TTC549 (cell line): ENCODE data around the gene P2RX3.
"Not testable (repeated sequence)": the region's sequence is repeated elsewhere in the genome, so short reads cannot be mapped to it uniquely, and the experiment has no call there.

ENCODE experiments used
- FAIRE-seq: peaks from 2 replicates; lab custom pipeline; 2012; peaks lifted over from hg19 to GRCh38; lab: Jason Lieb, UNC

Gene P2RX3

DNA sequence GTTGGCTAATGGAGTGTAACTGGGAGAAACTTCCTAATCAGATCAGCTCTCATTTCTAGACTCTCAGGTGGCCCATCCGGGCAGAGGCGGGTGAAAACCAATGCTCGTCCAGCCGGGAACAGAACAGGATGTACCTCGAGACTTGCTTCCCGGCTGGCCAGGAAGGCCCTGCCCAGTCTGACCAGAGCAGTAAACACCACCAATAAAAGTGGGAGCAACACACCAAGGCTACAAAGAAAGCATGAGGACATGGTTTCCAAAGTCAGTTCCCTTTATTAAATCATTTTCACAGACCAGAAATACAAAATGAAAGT, 12.5 kb upstream of the P2RX3 start:
- FAIRE-seq = no peak

DNA sequence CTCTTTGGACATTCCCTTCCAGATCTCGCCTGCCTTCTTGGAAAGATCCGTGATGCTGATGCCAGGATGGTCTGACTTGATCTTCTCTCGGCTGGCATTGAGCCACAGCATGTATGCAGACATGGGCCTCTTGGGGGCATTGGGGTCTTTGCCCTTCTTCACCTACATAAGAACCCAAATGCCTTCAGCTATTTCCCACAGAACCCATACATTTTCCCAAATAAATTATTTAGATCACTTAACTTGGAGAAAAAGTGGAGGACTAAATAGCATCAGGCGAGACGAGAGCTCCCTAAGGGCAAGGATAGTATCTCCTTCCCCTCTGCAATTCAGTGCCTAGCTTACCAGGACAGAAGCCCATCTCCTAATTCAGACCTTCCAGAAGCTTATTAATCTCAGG, 10.4 kb upstream of the P2RX3 start:
- no peak for FAIRE-seq

DNA sequence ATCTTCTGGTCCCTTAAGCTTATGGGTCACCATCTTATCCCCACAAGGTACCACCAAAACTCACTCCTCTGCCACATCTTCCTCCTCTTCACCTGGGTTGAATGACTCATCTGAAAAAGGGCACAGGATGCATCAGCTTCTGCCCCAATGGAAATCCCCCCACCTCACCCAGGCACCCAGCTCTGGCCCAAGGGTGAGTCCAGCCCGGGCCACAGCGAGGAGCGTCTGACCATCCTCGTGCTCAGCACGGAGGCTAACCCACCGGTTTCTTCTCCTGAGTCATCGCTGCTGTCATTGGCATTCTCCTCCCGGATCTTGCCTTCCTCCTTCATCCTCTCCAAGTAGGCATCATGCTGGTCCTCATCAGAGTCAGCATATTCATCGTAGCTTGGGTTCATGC, 8.1 kb upstream of the P2RX3 start:
- no peak for FAIRE-seq

- FAIRE-seq = no peak
Measured at GRCh38 chr11:57331720-57332119, 6.4 kb upstream of the P2RX3 start.

DNA sequence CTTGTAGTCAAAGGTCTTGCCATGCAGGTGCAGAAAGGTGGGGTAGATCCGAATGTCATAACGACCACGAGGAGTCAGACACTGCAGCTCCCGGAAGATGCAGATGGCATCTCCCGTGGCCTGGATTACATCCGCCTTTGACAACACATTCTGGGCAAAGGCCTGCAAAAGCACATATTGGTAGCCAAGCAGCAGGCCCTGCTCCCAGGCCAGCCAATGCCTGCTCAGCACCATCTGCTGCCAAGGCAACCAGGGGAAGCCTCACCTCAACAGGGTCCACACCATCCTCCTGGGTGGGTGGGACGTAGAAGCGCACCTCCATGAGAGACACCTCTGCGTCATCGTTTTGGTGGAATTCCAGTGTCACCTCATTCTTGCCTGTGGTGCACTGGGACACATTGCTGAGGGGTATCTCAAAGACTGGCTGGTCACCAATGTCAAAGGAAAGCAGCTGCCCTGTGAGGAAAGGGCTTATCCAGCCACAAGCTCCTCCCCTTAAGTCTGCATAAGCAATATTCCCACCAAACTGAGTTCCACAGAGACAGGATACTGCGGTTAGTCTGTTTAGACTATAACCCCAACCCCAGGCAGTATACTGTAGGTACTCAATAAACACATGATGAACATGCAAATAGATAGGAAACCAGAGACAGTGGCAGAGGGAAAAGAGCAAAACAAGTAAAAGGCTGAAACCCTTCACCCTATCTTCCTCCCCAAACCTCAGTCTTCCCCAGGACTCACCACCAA, 5.3 kb upstream of the P2RX3 start:
- no peak for FAIRE-seq

- FAIRE-seq = no peak
Measured at GRCh38 chr11:57335023-57335342, 3.2 kb upstream of the P2RX3 start.

GRCh38 chr11:57335343-57336110, 2.6 kb upstream of the P2RX3 start, which contains the start of gene SSRP1:
Gene SSRP1 (minus strand): TSS chr11:57335892. CDS start chr11:57335121, 771 bp downstream.
- FAIRE-seq = no peak

GRCh38 chr11:57336111-57336666, 2.0 kb upstream of the P2RX3 start:
- FAIRE-seq = no peak

GRCh38 chr11:57336856-57337255, 1.3 kb upstream of the P2RX3 start:
- not testable (repeated sequence) for FAIRE-seq

DNA sequence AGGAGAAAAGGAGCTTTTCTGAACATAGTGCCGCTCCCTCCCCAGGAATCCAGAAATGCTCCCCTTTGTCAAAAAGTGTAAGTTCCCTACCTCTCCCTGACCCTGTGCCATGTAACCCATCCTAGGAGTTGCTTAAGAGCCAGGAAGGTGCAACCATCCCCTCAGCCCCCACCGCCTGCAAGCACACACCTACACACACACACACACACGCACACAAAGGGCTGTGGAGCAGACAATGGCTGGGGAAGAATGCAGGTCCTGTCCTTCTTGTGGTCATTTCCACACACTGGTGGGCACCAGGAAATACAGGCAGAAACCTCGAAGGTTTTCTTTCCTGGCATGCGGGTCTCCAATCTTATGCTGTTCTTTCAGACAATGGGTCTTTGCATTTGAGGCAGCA, 1.2 kb downstream of the P2RX3 start:
- FAIRE-seq = no peak

DNA sequence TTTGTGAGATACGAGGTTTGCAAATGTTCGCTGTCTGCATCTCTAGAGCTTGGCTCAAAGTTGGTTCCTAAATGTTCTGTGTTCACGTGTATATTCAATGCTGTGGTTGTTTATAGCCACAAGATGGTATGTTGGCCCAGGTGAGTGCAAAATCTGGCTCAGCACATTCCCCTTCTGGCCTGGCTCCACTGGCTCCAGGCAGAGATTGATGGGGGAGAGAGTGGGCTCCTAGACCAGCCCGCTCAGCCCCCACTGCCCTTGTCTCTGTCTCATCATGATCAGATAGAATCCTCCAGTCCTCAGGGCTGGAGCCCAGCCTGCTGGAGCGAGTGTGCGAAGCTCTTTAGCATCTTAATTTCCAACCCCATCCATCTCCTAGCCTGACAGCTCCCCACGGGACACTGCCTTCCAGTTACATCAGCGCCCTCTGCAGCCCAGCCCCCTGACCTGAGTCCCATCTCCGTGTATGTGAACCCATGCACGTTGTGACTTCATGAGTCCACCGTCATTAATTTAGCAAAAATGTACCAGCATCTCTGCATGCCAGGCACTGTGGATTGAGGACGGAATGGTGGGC, 2.0 kb downstream of the P2RX3 start:
- FAIRE-seq = no peak

DNA sequence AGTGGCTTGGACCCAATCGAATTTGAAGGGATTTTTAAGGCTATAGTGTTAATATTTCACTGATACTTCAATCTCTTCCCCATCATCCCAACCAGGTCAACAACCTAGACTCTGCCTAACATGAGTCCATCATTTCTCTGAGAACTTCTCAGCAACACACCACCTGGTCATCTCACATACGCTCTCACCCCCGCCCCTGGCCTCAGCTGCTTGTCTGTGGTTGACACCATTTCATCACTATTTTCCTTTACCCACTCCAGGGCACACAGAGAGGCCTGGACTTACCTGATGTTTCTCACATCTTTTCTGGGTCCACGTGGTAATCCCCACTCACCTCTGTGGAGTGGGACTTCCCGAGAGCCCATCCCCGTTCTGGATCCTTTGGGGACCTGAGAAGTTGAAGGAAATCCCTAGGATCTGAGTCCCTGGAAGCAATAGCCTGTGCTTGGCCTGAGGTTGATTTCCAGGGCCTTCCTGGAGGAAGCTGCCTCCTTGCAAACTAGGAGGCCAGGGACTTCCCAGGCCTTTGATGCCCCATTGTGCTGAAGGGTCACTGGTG, 3.2 kb downstream of the P2RX3 start:
- no peak for FAIRE-seq

DNA sequence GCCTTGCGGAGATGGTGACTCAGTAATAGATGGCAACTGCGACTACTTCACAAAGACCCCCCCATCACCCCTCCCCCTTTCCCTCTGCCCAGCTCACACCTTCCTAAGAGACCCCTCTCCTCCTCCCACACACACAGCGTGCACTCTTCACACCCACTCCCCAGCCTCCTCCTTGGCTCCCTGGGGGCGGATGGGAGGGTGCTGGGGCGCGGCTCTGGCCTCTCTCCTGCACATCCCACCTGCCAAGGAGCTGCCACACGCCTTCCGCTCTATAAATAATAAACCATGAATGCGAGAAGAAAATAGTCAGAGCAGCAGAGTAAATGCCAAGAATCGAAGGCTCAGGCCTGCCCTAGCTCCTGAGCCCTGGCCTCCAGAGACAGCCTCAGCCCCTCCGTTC, 4.5 kb downstream of the P2RX3 start:
- FAIRE-seq = no peak

GRCh38 chr11:57343825-57344224, 5.7 kb downstream of the P2RX3 start:
- FAIRE-seq = no peak

GRCh38 chr11:57344826-57345225, 6.7 kb downstream of the P2RX3 start:
- no peak for FAIRE-seq

GRCh38 chr11:57345555-57346211, 7.5 kb downstream of the P2RX3 start:
- FAIRE-seq = no peak

DNA sequence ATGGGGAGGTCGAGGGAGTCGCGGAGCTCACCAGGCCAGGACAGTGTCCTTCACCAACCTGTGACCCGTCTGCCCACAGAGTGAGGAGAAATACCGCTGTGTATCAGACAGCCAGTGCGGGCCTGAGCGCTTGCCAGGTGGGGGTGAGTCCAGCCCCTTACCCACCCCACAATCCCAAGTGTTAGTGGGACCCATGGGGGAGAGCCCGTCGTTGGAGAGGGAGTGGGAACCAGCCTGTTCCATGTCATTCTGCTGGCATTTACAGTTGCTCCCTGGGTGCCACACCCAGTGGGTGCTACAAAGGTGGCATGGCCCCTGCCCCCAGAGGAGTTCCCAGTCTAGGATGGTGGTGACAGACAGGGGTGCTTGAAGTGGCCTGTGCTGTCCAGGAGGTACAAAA, 9.2 kb downstream of the P2RX3 start:
- no peak for FAIRE-seq

DNA sequence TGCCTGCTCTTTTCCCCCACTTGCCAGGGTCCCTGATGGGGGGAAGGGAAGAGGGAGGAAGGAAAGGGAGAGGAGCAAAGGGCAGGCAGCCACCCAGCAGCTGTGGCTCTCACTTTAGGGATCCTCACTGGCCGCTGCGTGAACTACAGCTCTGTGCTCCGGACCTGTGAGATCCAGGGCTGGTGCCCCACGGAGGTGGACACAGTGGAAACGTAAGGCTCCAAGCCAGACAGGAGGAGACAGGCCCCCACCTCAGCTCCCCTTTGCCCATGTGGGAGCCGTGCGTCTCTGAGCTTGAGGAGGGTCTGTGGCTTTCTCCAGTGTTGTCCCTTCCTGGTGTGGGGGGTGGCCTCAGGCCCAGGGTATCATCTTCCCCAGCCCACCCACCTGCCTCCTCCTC, 9.9 kb downstream of the P2RX3 start:
- no peak for FAIRE-seq

DNA sequence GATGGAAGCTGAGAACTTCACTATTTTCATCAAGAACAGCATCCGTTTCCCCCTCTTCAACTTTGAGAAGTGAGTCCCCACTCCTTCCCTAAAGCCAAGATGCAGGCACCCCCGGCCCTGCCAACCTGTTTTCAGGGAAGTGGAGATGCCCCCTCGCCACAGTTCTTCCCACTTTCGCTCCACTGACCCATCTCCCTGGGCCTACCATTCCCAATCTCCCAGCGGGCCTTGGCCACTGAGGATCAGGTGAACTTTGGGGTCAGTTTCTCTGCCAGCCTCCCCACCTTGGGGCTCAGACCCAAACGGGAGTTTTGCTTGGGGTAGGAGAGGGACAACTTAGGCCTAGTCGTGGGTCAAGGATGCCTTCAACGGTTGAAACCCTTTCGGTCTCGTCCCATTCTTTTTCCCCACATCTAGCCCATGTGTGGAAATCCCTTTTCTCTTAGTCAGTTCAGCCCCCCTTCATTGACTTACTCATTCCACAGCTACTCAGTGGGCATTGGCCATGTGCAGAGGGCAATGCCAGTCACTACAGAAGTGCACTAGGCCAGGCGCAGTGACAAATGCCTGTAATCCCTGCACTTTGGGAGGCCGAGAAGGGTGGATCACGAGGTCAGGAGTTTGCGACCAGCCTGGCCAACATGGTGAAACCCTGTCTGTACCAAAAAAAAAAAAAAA, 10.6 kb downstream of the P2RX3 start:
- no peak for FAIRE-seq

GRCh38 chr11:57349491-57350274, 11.5 kb downstream of the P2RX3 start:
- no peak for FAIRE-seq

DNA sequence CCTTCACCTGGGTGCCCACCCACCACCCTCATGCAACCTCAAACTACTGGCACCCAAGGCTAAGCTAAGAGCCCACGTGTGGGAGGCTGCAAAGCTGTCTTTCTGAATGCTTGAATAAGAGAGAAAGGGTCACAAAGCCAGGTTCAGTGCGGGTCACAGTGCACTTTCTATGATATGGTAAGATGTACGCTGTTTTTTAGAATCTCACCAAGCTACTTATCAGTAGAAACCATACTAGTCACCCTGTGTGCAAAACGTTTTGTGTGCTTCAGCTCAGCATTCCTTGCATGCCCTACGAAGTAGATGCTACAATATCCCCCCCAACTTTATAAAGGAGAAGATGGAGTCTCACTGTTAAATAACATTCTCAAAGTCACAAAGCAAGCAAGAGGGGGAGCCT, 14.9 kb downstream of the P2RX3 start:
- no peak for FAIRE-seq
